CD4-positive, alpha-beta T cell (primary cell): Measurements from ENCODE around the gene BNC1. TPM values are rescaled to one million over a fixed set of nuclear protein-coding genes. Genes with fewer than 3 reads are reported as not detected.
"Not testable (repeated sequence)": the region's sequence is repeated elsewhere in the genome, so short reads cannot be mapped to it uniquely, and the experiment has no call there.

Experiments
- ATAC-seq: fragments of 200-7000 bp; cut with Tn5 transposase; one replicate; pipeline ENCODE4 v1.10.0; 2022; ENCODE audit warnings: mild to moderate bottlenecking; ENCODE audit not compliant: poor library complexity
- CTCF ChIA-PET: fragments of 350-600 bp; sonication (Branson Sonifier 250); formaldehyde crosslinking; loops from one replicate; lab custom pipeline; 2021; ENCODE audit warnings: antibody characterized with exemption, inconsistent platforms; lab: Charles Lee
- POLR2A ChIA-PET: fragments of 350-600 bp; sonication (Branson Sonifier 250); formaldehyde crosslinking; loops from one replicate; lab custom pipeline; 2021; ENCODE audit warnings: antibody characterized with exemption, inconsistent platforms; lab: Charles Lee
- DNase-seq, 14 experiments: peaks; one replicate each; pipeline ENCODE4 v3.0.0-alpha.2; 2013 to 2020; ENCODE audit warnings: mixed read lengths in 2 of 14
- H3K27ac ChIP-seq, 2 donors: one replicate each; pipeline versions ENCODE4 v1.5.1 to v1.7.0; 2013; ENCODE audit warnings: low read length in 2 of 2, low read depth in 1 of 2, mild to moderate bottlenecking in 1 of 2
- H3K27me3 ChIP-seq, 2 experiments: 1 replicate in 1 of 2; 2 replicates in 1 of 2; pipeline versions ENCODE4 v1.6.1 to v1.7.0; 2013; ENCODE audit warnings: low read length in 2 of 2, control low read depth in 1 of 2, mild to moderate bottlenecking in 1 of 2, moderate library complexity in 1 of 2; ENCODE audit not compliant: insufficient read depth in 2 of 2, control insufficient read depth in 1 of 2
- H3K36me3 ChIP-seq: one replicate; pipeline ENCODE4 v1.6.1; 2013; ENCODE audit warnings: low read length, control low read depth; ENCODE audit not compliant: insufficient read depth
- H3K4me1 ChIP-seq: one replicate; pipeline ENCODE4 v1.6.1; 2013; ENCODE audit warnings: low read length, control low read depth; ENCODE audit not compliant: insufficient read depth
- H3K4me3 ChIP-seq: one replicate; pipeline ENCODE4 v1.5.1; 2013; ENCODE audit warnings: mild to moderate bottlenecking, low read length, moderate library complexity
- H3K9me3 ChIP-seq, 2 experiments: 1 replicate in 1 of 2; 2 replicates in 1 of 2; pipeline versions ENCODE4 v1.6.1 to v1.7.0; 2013; ENCODE audit warnings: low read length in 2 of 2, mild to moderate bottlenecking in 2 of 2, control low read depth in 1 of 2, moderate library complexity in 1 of 2; ENCODE audit not compliant: control insufficient read depth in 1 of 2, insufficient read depth in 1 of 2
- H3K27ac Mint-ChIP-seq: one replicate; pipeline ENCODE4 v1.8.0; 2020; ENCODE audit warnings: mixed read lengths
- H3K27me3 Mint-ChIP-seq: one replicate; pipeline ENCODE4 v1.8.0; 2021; ENCODE audit warnings: mixed read lengths
- H3K36me3 Mint-ChIP-seq: one replicate; pipeline ENCODE4 v1.8.0; 2021; ENCODE audit warnings: low read depth, mixed read lengths
- H3K4me1 Mint-ChIP-seq: one replicate; pipeline ENCODE4 v1.8.0; 2021; ENCODE audit warnings: low read depth, mixed read lengths
- H3K4me3 Mint-ChIP-seq: one replicate; pipeline ENCODE4 v1.8.0; 2020; ENCODE audit warnings: mild to moderate bottlenecking, mixed read lengths
- H3K9me3 Mint-ChIP-seq: one replicate; pipeline ENCODE4 v1.8.0; 2020; ENCODE audit warnings: mixed read lengths
- CTCF ChIP-seq: fragments of 200-600 bp; IDR thresholded peaks from one replicate; pipeline ENCODE4 v1.8.0; 2022; ENCODE audit warnings: antibody characterized with exemption, mild to moderate bottlenecking
- intact Hi-C, 2 experiments: fragments of 100-400 bp; cut with DNase I in 1 of 2; cut with micrococcal nuclease in 1 of 2; formaldehyde crosslinking; loops; one replicate each; pipeline versions ENCODE4 v1.15.1 to v1.9.0; 2023 to 2025; cut with DNase I, micrococcal nuclease
- total RNA-seq, 174 experiments: library from RNA in 2 of 174; stranded (reverse) in 2 of 174; gene quantifications; one replicate each; pipeline ENCODE4 v1.2.3 and lab custom pipeline; 2021 to 2026

The BNC1 gene
- total RNA-seq, 2 experiments from 2014 or later = not detected

- H3K27ac Mint-ChIP-seq = no peak overlapping the region
- ATAC-seq = no peak
- POLR2A ChIA-PET = no interaction called here
Observed at GRCh38 chr15:83270176-83270575, 14.3 kb downstream of the BNC1 start.

GRCh38 chr15:83268147-83268546, 16.3 kb downstream of the BNC1 start:
- Histone ChIP-seq H3K27ac (no peak overlapping the region), H3K9me3 (no peaks in the 10 kb centered on the region), H3K36me3 (no peaks in the 10 kb centered on the region), H3K4me1 (no peaks in the 10 kb centered on the region), H3K4me3 (no peak overlapping the region), H3K27me3 (peaks cover 4 to 16% of the 10 kb centered on the region in 2 experiments)
- Mint-ChIP-seq H3K9me3 (no peaks in the 10 kb centered on the region), H3K27me3 (peaks cover 55% of the 10 kb centered on the region), H3K27ac (no peak overlapping the region), H3K4me1 (no peaks in the 10 kb centered on the region), H3K4me3 (no peak overlapping the region), H3K36me3 (no peaks in the 10 kb centered on the region)
- intact Hi-C loops = no loop called here
- no peak for TF ChIP-seq CTCF
- DNase-seq = no peak
- POLR2A ChIA-PET = no interaction called here
- ATAC-seq = no peak
- CTCF ChIA-PET = no interaction called here

More at GRCh38 chr15:83270176-83270575, 14.3 kb downstream of the BNC1 start:
- Histone ChIP-seq H3K27me3 (peaks cover 0 to 11% of the 10 kb centered on the region in 2 experiments), H3K4me3 (no peak overlapping the region), H3K4me1 (no peaks in the 10 kb centered on the region), H3K36me3 (no peaks in the 10 kb centered on the region), H3K9me3 (peaks cover 0 to 5% of the 10 kb centered on the region in 2 experiments), H3K27ac (no peak overlapping the region)
- Mint-ChIP-seq H3K36me3 (no peaks in the 10 kb centered on the region), H3K4me1 (no peaks in the 10 kb centered on the region), H3K27me3 (peaks cover 48% of the 10 kb centered on the region), H3K9me3 (no peaks in the 10 kb centered on the region), H3K4me3 (no peak overlapping the region)
- DNase-seq = no peak
- intact Hi-C loops = no loop called here
- no peak for TF ChIP-seq CTCF
- CTCF ChIA-PET = no interaction called here

GRCh38 chr15:83262594-83263315, 21.7 kb downstream of the BNC1 start:
- CTCF ChIA-PET = no interaction called here
- DNase-seq (no peak), ATAC-seq (no peak)
- H3K27me3 ChIP-seq = peaks cover 4 to 10% of the 10 kb centered on the region in 2 experiments
- no peaks in the 10 kb centered on the region for H3K4me1 ChIP-seq
- Mint-ChIP-seq H3K27me3 (peaks cover 35% of the 10 kb centered on the region), H3K36me3 (no peaks in the 10 kb centered on the region), H3K9me3 (no peaks in the 10 kb centered on the region), H3K4me1 (no peaks in the 10 kb centered on the region), H3K27ac (no peak overlapping the region), H3K4me3 (no peak overlapping the region)
- H3K9me3 ChIP-seq = no peaks in the 10 kb centered on the region
- intact Hi-C loops = no loop called here
- H3K27ac ChIP-seq = no peak overlapping the region
- POLR2A ChIA-PET = no interaction called here
- no peak overlapping the region for H3K4me3 ChIP-seq
- TF ChIP-seq CTCF = no peak
- no peaks in the 10 kb centered on the region for H3K36me3 ChIP-seq

- H3K4me3 Mint-ChIP-seq, H3K4me1 Mint-ChIP-seq, DNase-seq, H3K4me1 ChIP-seq, CTCF ChIA-PET, H3K9me3 ChIP-seq, H3K36me3 Mint-ChIP-seq, POLR2A ChIA-PET, H3K36me3 ChIP-seq, ATAC-seq, H3K4me3 ChIP-seq, H3K27ac Mint-ChIP-seq, H3K27ac ChIP-seq, H3K9me3 Mint-ChIP-seq, intact Hi-C loops: not testable (repeated sequence)
- peaks cover 38% of the 10 kb centered on the region for H3K27me3 Mint-ChIP-seq
- H3K27me3 ChIP-seq = peaks cover 4 to 10% of the 10 kb centered on the region in 2 experiments
Observed at GRCh38 chr15:83262181-83262580, 22.3 kb downstream of the BNC1 start.
